ENCODE measurements around the gene PAX9.
A peak's percentile ranks its signal among the peaks of the same experiment; 100 is the strongest.

PAX9 gene

GRCh38 chr14:36666416-36667206 is 5.0 kb downstream of the PAX9 start:
- TF ChIP-seq CTCF (conservative IDR thresholded peaks at IDR 0.05) = no peak
- H3K27ac ChIP-seq = peak overlapping the region; percentile 94

- H3K27ac ChIP-seq = peak overlapping the region; percentile 94
- TF ChIP-seq CTCF (conservative IDR thresholded peaks at IDR 0.05) = no peak
Observed at GRCh38 chr14:36667679-36668078, 6.0 kb downstream of the PAX9 start.

- TF ChIP-seq CTCF (conservative IDR thresholded peaks at IDR 0.05) = no peak
- peak overlapping the region; percentile 24 for H3K27ac ChIP-seq
Observed at GRCh38 chr14:36671149-36671548, 9.5 kb downstream of the PAX9 start.

GRCh38 chr14:36672095-36672494 is 10.4 kb downstream of the PAX9 start:
- TF ChIP-seq CTCF (conservative IDR thresholded peaks at IDR 0.05) = no peak
- H3K27ac ChIP-seq = peak overlapping the region; percentile 24

- TF ChIP-seq CTCF (conservative IDR thresholded peaks at IDR 0.05) = no peak
- H3K27ac ChIP-seq = no peak overlapping the region
Observed at GRCh38 chr14:36674659-36675058, 13.0 kb downstream of the PAX9 start.

DNA sequence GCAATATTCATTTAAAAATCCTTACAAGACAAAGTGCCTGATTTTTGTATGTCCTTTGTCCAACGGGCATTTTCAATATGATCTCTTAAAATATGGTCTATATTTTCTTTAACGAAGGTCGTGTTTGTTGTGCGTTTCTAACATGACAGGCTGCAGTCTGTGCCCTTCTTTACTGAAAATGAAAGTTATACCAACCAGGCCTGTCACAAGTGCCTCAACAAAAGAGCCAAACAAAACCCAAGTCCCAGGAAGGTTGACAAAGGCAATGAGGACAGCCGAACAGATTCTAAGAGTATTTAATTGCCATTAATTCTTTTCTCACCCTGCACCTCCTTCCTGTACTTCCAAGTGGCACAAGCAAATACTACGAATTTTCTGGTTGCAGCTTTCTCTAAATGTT is 13.9 kb downstream of the PAX9 start:
- TF ChIP-seq CTCF (conservative IDR thresholded peaks at IDR 0.05) = no peak

DNA sequence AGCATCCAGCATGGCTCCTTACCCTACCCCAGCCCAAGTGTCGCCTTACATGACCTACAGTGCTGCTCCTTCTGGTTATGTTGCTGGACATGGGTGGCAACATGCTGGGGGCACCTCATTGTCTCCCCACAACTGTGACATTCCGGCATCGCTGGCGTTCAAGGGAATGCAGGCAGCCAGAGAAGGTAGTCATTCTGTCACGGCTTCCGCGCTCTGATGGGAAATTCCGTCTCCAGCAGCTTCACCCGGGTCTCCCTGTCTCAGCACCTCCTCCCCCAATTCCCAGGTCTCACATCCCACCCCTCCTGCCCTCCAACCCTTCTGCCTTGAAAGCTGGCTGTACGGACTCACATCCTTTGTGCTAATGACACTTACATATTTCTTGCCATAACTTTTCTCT is 14.6 kb downstream of the PAX9 start:
- TF ChIP-seq CTCF (conservative IDR thresholded peaks at IDR 0.05) = no peak
- H3K27ac ChIP-seq = no peak overlapping the region

More for the DNA sequence above, 13.9 kb downstream of the PAX9 start:
- no peak overlapping the region for H3K27ac ChIP-seq
